Stimulated activated CD4-positive, alpha-beta T cell treated with anti-CD3 and anti-CD28 coated beads, Interleukin-12 subunit alpha, Interleukin-12 subunit beta, amount 100 ng/mL, for 24 hours (primary cell): Measurements from ENCODE around the gene OR1F1.
"Not testable (repeated sequence)": the region's sequence is repeated elsewhere in the genome, so short reads cannot be mapped to it uniquely, and the experiment has no call there.

ENCODE experiments used
- DNase-seq, 2 experiments: peaks; one replicate each; pipeline ENCODE4 v3.0.0-alpha.2; 2020; ENCODE audit warnings: low read depth in 2 of 2

The OR1F1 gene

DNA sequence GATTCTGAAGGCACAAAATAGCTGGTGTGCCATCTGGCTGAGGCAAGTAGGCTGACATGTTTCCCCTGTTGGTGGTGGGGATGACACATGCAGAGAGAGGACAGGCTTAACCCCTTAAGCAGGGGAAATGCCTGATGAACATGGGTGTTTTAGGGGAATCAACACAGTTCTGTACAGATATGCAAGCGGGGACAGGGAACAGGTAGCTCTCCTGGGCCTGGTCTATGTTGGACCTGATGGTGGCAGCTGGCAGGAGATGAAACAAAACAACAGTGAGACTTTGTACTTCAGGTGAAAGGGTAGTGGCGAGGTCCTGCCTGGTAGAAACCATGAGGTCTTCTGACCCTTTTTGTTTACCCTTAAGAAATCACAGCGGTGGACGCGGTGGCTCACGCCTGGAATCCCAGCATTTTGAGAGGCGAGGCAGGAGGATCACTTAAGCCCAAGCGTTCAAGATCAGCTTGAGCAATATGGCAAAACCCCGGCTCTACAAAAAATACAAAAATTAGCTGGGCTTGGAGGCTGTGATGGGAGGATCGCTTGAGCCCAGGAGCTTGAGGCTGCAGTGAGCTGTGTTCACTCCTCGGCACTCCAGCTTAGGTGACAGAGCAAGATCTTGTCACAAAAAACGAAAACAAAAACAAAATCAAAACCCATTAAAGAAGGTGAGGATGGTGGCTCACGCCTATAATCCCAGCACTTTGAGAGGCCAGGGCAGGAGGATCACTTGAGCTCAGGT, 10.5 kb downstream of the OR1F1 start:
- no peak for DNase-seq

DNA sequence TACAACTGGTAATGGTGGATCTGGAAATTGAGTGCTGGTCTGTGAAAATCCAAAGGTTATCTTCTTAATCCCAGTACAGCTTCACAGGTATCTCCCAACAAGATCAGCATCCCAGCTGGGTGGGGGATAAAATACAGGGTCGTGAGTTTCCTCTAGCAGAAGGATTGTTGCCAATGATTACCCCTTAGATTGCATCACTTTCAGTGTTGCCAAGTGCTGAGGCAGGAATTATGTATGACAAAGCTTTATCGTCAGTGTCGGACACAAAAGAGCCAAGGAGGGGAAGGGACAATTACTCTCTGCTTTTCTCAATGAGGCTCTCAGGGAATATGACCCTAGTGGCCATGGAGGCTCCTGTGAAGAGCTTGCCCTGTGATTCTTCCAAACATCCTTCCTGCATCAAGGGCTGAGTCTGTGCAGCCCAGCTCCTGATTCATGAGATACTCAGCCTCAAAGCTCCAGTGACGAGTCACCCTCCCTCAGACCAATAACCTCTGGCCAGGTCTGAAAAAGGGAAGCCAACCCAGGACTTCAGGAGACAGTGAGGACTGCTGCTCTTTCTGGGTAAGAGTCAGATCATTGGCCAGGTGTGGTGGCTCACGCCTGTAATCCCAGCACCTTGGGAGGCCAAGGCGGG, 15.0 kb downstream of the OR1F1 start:
- no peak for DNase-seq

DNA sequence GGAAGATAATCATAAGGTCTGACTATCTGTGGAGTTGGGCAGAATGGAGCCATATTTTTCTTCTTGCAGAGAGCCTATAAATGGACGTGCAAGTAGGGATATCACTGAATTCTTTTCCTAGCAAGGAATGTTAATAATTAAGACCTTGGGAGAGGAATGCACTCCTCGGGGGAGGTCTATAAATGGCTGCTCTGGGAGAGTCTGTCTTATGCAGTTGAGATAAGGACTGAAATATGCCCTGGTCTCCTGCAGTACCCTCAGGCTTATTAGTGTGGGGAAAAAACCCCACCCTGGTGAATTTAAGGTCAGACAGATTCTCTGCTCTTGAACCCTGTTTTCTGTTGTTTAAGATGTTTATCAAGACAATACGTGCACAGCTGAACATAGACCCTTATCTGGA, 17.9 kb downstream of the OR1F1 start:
- DNase-seq: not testable (repeated sequence)

DNA sequence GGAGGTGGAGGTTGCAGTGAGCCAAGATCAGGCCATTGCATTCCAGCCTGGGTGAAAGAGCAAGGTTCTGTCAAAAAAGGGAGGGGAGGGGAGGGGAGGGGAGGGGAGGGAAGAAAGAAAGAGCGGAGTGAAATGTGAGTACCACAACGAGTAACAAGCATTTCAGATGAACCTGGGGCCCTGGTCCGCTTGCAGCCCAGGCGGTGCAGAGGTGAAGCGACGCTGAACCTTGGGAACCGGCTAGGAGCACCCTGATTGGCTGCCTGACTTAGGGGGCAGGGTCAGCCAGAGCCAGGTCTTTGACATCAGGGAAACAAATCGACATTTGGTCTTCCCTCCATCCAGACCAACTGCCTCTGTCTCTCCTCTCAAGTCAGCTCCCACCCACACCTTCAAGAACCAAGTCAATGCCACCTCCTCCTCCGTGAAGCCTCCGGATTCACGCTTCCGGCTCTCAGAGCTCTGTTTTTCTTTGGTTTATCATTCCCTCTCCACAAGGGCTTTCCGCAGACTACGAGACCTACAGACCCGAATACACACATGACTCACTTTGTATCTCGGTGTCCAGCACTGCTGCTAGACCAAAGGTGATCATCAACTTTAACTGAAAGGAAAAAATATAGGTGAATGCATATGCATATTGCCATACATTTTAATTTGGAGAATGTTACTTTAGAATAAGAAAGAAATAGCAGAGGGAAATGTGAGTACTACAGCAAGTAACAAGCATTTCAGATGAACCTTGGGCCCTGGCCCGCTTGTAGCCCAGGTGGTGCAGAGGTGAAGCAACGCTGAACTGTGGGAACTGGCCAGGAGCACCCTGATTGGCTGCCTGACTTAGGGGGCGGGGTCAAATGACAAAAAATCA, 19.3 kb downstream of the OR1F1 start:
- DNase-seq: no peak

DNA sequence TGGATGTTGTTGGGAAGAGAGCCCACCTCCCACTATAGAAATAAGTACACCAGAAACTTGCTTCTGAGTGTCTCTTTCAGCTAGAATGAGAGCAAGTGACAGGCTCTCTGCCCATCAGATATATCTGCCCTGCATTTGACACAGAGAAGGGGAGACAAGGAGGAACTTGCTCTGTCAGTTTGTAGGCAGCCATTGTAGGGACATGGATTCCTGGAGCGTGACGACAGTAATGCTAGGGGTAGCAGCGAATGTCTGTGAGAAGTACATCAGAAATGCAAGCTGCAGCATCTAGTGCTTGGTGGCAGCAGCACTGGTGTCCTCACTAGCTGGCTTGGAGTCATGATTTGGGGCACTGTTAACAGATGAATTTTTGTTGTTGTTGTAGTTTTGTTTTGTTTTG, 24.0 kb downstream of the OR1F1 start:
- no peak for DNase-seq

DNA sequence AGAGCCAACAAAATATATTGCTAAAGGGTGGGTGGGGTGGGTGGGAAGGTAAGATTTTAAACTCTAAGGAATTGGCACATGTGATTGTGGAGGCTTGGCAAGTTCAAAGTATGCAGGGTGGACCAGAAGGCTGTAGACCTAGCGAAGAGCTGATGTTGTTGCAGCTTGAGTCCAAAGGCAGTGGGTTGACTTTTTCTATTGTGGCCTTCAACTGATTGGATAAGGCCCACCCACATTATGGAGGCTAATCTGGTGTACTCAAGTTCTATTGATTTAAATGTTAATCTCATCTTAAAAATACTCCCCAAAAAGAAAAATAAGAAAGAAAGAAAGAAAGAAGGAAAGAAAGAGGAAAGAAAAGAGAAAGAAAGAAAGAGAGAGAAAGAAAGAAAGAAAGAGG, 24.6 kb downstream of the OR1F1 start:
- no peak for DNase-seq

DNA sequence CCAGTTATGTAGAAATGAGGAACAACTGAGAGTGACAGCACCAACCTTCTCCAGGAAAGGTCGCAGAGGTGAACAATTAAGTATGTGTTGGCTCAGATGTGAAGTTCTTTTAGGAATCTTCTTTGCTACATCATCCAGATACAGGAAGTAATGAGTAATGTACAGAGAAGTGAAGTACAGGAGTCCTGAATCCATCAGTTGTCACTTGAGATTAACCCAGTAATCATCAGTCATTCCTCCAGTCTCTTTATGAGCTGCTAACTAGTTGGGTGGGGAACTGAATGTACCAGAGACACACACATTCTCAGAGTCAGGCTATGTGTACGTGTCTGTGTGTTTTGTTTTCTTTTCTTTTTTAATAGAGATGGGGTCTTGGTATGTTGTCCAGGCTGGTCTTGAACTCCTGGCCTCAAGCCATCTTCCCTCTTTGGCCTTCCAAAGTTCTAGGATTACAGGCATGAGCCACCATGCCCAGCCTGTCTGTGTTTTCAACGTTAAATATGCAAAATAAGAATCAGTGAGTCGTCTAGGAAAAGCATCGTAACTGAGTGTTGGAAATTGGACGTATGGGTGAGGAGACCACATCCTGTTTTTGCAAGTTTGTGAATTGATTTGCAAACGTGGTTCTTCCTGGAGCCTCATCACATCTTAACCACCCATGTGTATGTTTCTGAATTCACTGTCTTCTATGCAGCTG, 27.0 kb downstream of the OR1F1 start:
- no peak for DNase-seq

DNA sequence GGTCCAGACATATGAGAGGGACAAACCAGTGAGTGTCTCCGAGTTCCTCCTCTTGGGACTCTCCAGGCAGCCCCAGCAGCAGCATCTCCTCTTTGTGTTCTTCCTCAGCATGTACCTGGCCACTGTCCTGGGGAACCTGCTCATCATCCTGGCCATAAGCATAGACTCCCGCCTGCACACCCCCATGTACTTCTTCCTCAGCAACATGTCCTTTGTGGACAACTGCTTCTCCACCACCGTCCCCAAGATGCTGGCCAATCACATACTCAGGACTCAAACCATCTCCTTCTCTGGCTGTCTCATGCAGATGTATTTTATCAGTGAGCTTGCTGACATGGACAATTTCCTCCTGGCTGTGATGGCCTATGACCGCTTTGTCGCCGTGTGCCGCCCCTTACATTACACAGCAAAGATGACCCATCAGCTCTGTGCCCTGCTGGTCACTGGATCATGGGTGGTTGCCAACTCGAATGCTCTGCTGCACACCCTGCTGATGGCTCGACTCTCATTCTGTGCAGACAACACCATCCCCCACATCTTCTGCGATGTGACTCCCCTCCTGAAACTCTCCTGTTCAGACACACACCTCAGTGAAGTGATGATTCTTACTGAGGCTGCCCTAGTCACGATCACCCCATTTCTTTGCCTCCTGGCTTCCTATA, 27.7 kb downstream of the OR1F1 start:
- DNase-seq: no peak

DNA sequence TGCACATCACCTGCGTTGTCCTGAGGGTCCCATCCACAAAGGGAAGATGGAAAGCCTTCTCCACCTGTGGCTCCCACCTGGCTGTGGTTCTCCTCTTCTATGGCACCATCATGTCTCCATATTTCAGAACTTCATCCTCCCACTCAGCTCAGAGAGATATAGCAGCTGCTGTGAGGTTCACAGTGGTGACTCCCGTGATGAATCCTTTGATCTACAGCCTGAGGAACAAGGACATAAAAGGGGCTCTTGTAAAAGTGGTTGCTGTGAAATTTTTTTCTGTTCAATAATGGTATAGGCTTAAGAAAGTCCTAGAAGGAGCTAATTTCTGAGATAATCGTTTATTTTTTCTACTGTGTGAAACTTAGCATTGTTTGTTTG, 28.2 kb downstream of the OR1F1 start:
- no peak for DNase-seq

DNA sequence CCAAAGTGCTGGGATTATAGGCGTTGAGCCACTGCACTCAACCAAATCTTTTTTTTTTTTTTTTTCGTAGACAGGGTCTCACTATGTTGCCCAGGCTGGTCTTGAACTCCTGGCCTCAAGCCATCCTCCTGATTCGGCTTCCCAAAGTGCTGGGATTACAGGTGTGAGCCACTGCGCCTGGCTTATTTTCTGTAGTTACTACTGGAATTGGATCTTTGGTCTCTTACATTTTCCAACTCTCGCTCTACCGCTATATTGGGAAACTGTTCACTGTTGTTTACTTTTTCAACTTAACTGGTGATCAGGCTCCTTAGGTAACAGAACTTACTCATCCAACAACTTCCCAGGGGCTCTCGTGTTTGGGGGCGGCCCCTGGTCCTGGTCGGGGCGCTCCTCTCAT, 32.8 kb downstream of the OR1F1 start:
- no peak for DNase-seq

DNA sequence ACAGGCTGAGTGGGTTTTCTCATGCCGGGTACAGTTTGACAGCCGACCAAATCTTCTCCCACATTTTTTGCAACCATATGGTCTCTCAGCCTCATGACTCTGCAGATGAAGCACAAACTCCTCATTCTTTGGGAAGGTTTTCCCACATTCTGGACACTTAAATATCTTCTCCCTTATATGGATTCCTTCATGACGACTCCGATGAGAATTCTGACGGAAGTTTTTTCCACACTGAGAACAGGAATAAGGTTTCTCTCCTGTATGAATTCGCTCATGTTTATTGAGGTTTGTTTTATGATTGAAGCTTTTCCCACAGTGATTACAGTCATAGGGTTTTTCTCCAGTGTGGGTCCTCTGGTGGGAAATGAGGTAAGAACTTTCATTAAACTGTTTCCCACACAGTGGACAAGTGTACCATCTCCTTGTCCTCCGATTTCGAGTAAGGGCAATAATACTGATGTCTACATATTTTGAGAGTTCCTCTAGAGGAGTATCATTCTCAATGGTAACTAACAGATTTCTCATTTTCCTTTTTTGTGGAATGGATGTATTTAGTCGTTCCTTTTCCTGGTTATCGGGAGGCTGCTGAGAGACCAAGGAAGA, 36.0 kb downstream of the OR1F1 start:
- DNase-seq: no peak

DNA sequence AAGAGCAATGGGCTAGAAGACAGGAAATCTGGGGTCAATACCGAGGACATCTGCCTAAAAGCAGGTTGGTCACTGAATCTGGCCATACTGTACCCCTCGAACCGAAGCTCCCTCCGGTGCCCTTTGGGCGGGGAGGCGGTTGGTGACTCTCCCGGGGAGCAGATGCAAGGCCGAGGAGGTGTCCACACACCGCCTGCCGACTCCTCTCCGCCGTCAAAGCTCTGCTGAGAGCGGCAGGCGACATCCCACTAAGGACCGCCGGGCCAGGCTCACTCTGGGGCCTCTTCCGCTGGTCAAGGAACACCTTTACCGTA, 46.5 kb downstream of the OR1F1 start:
- DNase-seq: no peak

DNA sequence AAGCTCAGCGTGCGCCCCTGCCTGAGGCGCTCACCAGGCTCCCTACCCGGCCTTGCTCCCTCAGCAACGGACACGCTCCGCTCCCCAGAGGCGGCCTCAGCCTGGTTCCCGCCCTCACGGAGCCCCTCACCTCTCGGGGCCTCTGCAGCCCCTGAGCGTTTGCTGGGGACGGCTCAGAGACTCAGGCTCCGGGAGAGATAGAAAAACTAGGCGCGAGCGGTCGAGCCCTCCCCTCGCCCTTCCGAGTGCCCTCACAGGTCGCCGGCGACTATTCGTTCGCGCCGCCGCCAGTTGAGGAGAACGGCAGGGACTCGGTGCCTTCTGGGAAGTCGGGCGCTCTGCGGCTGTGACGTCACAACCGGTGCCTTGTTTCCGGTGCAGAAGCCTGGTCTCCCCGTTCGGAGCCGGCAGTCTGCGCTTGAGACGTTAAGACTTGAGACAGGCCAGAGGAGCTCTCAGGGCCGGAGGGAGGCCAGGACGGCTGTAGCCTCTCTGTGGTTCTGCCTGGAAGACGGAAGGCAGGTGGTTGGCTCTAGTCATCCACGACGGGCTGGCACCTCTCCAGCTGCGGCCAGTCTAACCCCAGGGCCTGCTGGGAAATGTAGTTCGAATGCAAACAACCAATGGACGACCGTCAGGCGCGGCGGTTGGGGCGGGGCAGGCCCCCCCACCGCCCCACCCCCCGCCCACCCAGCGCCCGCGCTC, 47.0 kb downstream of the OR1F1 start, which contains the start of gene ZNF200:
Gene ZNF200 (minus strand): TSS at position 302 of the 705 bp plus-strand sequence. CDS start 1,403 bp downstream, outside the sequence.
- peak; percentile 88 to 93 for DNase-seq

DNA sequence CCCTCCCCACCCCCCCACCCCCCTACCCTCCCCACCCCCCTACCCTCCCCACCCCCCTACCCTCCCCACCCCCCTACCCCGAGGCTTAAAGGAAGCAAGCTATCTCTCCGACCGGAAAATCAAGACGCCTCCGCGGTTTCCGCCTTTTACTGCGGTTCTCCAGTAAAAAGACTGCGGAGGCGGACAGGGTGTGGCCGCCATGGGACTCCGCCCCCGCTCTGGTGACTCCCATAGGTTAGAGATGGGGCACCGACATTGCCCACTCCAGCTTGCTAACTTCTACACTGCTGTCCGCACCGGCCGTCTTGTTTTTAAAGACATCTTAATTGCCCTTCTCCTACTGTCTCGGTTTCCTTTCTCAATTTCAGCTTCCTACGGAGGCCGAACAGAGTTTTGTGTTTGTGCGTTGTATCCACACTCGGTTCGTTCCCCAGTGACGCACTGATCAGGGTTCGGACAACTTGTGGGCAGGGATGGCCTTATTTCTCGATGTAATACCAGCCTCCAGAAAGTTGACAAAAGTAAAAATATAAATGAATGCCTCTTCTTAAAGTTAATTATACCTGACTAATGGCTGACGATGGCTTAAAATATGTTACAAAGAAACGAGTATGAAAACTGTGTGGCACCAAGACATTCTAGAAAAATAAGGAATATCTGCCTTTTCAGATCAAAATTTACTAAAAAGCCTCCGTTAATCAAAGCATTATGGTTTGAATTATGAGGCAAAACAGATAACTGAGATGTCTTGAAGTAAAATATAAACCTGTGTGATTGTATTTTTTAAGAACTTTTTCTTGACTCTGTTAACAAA, 48.1 kb downstream of the OR1F1 start:
- peak in 1 of 2 experiments; percentile 19 for DNase-seq

DNA sequence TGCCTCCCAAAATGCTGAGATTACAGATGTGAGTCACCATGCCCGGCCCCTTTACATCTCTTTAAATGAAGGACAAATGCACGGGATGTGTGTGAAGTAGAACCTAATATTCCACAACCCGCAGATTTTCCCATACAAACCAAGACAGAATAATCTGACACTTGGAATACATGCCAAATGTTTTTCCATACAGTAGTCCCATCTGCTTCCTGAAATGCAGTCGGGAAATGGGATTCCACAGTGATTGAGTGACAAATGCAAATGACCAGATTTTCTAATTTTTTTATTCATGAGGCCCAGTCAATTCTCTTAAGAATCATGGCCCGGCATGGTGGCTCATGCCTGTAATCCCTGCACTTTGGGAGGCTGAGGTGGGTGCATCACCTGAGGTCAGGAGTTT, 53.8 kb downstream of the OR1F1 start:
- DNase-seq: no peak

DNA sequence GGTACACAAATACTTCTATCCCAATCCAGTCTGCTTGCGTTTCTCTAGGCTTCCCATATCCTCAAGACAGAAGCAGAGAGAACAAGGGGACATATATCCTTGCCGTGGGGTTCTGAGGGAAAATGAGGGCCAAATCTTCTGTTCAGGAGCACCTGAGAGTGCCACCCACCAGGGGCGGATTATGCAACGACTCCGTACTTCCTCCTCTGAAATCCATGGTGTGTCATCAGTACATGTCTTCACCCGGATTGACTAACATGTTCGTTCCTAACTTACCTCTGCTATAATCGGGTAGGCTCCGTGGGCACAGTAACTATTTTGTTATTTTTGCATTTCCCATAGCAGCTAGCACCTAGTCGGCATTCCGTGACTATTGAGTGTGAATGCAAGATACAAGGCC, 54.7 kb downstream of the OR1F1 start:
- DNase-seq: no peak

DNA sequence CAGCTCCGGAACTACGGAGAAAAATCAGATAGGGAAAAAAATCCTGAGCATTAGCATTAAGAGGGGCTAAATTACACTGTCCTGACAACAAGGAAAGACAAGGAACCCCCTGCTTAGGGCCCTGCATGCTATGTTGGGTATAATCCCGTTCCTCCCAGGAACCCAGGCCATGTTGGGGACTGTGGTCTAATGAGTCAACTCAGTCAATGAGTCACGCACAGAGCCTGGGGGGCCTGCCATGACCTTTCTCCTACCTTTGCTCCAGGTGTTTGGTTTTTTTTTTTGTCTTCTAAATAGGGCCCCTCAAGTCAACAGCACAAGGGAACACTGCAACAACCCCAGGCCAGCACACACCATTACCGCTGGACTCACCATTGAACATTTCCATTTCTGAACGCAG, 55.9 kb downstream of the OR1F1 start:
- DNase-seq: no peak

DNA sequence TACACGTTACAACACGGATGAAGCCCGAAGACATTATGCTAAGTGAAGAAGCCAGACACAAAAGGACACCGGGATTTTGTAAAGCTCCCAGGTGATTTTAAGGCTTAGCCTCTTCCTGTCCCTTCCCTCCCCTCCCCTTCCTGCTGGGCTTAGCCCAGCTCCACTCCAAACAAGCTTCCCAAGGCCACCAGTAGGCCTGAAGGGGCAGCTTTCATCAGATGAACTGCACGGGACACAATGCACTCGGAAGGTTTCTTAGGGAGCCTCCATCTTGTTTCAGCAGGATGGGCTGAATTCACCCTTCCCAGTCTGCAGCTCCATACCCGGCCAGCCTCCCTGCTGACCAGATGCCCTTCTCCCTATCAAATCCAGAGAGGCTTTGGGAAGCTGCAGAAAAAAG, 58.0 kb downstream of the OR1F1 start:
- DNase-seq: no peak

DNA sequence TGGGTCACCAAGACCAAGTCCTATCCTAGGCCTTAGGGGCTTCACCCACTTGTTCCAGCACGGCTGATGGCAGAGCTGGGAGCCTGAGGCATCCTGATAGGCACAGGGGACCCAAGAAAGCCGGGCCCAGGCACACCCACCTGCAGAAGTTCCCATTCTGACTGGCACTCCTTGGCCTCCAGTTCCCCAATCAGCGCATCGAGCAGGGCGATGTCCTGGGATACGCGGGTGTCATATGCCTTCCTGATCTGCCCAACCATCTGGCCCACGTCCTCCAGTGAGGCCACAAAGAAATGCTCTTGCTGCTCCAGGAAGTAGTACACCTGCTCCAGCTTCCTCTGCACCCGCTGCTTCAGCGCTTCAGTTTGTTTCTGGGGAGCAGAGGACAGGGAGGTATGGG, 58.9 kb downstream of the OR1F1 start:
- DNase-seq: no peak

DNA sequence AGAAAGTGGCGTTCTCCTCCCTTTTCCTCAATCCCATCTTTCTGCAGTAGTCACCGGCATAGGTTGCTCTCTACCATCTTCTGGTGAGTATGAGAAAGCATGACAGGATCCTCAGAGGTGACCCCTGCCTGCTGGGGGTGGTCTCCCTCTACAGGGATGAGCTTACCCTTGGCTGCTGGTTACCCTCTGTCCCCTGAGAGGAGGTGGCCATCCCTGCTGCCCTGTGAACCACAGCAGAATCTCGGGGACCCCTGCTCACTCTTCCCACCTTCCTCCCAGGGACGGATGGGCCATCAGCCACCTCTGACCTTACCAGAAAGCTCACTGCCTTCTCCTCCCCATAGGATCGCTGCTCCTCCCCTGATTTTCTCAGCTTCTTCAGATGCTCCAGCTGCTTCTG, 60.6 kb downstream of the OR1F1 start:
- DNase-seq: no peak
